DOHH2 (cell line): ENCODE measurements around the gene HSF2BP.
"Not testable (repeated sequence)": the region's sequence is repeated elsewhere in the genome, so short reads cannot be mapped to it uniquely, and the experiment has no call there.

ENCODE experiments used
- H3F3A ChIP-seq: fragments of 200-600 bp; sonication (generic), shearing (Covaris generic); 2 replicates; pipeline ENCODE4 v1.6.0; 2016; ENCODE audit warnings: antibody characterized with exemption, mild to moderate bottlenecking; ENCODE audit not compliant: control insufficient read depth, insufficient read depth
- H3K27ac ChIP-seq: fragments of 200-600 bp; sonication (generic); 2 replicates; pipeline ENCODE4 v1.5.1; 2014; ENCODE audit warnings: low read depth, mild to moderate bottlenecking, low read length, moderate library complexity
- H3K27me3 ChIP-seq: fragments of 200-600 bp; sonication (generic); 2 replicates; pipeline ENCODE4 v1.6.1; 2014; ENCODE audit warnings: mild to moderate bottlenecking, low read length, mixed read lengths; ENCODE audit not compliant: control insufficient read depth
- H3K36me3 ChIP-seq: fragments of 200-600 bp; sonication (generic); 2 replicates; pipeline ENCODE4 v1.6.1; 2014; ENCODE audit warnings: mild to moderate bottlenecking, low read length, moderate library complexity, mixed read lengths; ENCODE audit not compliant: control insufficient read depth
- H3K4me1 ChIP-seq: fragments of 200-600 bp; sonication (generic); 2 replicates; pipeline ENCODE4 v1.6.1; 2014; ENCODE audit warnings: mild to moderate bottlenecking, low read length, mixed read lengths; ENCODE audit not compliant: control insufficient read depth
- H3K4me2 ChIP-seq: fragments of 200-600 bp; sonication (generic); 2 replicates; pipeline ENCODE4 v1.6.0; 2014; ENCODE audit warnings: mild to moderate bottlenecking, low read length, moderate library complexity
- H3K4me3 ChIP-seq: fragments of 200-600 bp; sonication (generic); 2 replicates; pipeline ENCODE4 v1.5.1; 2014; ENCODE audit warnings: mild to moderate bottlenecking, low read length, mixed read lengths
- H3K79me2 ChIP-seq: fragments of 200-600 bp; sonication (generic); 2 replicates; pipeline ENCODE4 v1.6.1; 2014; ENCODE audit warnings: mild to moderate bottlenecking, low read length, mixed read lengths; ENCODE audit not compliant: control insufficient read depth
- H3K9me2 ChIP-seq: fragments of 200-600 bp; sonication (generic); replicated peaks from 2 replicates; pipeline ENCODE4 v1.6.1; 2014; ENCODE audit warnings: mild to moderate bottlenecking, low read length, mixed read lengths; ENCODE audit not compliant: control insufficient read depth
- H3K9me3 ChIP-seq: fragments of 200-600 bp; sonication (generic); 2 replicates; pipeline ENCODE4 v1.6.1; 2014; ENCODE audit warnings: antibody characterized with exemption, low read length, mixed read lengths; ENCODE audit not compliant: control insufficient read depth, insufficient read depth
- H4K20me1 ChIP-seq: fragments of 200-600 bp; sonication (generic); 2 replicates; pipeline ENCODE4 v1.6.0; 2014; ENCODE audit warnings: low read depth, mild to moderate bottlenecking, antibody characterized with exemption, low read length, moderate library complexity; ENCODE audit not compliant: control insufficient read depth, insufficient read depth
- EZH2phosphoT487 ChIP-seq: fragments of 200-600 bp; sonication (generic); IDR thresholded peaks from 2 replicates; pipeline ENCODE4 v1.6.1; 2017; ENCODE audit warnings: borderline replicate concordance, mild to moderate bottlenecking, antibody characterized with exemption, low read length, moderate library complexity, mixed read lengths
- TF ChIP-seq, protein P1 (sequence below): fragments of 200-600 bp; sonication (generic); IDR thresholded peaks from one replicate; pipeline ENCODE4 v1.5.1; 2014; ENCODE audit warnings: antibody characterized with exemption, mild to moderate bottlenecking, low read depth, low read length; ENCODE audit not compliant: poor library complexity, severe bottlenecking

The HSF2BP gene

DNA sequence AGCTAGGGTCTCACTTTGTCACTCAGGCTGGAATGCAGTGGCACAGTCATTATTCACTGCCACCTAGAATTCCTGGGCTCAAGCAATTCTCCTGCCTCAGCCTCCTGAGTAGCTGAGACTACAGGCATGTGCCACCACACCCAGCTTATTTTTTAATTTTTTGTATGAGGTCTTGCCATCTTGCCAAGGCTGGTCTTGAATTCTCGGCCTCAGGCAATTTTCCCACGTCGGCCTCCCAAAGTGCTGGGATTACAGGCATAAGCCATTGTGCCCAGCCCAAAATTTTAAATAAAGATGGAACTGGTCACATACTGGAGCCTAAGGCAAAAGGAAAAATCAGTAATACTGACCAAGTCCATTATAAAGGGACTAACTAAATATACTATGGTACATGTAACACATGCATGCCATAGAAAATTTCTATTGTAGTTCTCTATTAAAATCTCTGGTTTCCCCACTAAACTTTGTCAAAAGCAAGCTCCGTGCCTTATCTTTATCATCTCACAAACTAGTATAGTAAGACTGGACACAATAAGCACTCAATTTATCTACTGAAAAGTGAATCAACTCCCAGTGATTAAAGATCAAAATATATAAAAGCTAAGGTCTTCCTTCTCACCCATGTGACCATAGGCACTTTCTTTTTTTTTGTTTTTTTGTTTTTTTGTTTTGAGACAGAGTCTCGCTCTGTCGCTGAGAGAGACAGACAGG, 61.6 kb downstream of the HSF2BP start:
- no peak overlapping the region for H3K4me3 ChIP-seq
- no peaks in the 10 kb centered on the region for H3K36me3 ChIP-seq
- H4K20me1 ChIP-seq: no peaks in the 10 kb centered on the region
- H3K4me2 ChIP-seq: no peak overlapping the region
- no peaks in the 10 kb centered on the region for H3K9me3 ChIP-seq
- H3K27me3 ChIP-seq: peaks cover 14% of the 10 kb centered on the region; the same call in 1 of the 2 replicates
- no peak overlapping the region for H3K27ac ChIP-seq
- H3K4me1 ChIP-seq: peaks cover 15% of the 10 kb centered on the region
- H3F3A ChIP-seq: peaks cover 5% of the 10 kb centered on the region; the same call in 1 of the 2 replicates
- no peaks in the 10 kb centered on the region for H3K9me2 ChIP-seq
- TF ChIP-seq, protein P1, sequence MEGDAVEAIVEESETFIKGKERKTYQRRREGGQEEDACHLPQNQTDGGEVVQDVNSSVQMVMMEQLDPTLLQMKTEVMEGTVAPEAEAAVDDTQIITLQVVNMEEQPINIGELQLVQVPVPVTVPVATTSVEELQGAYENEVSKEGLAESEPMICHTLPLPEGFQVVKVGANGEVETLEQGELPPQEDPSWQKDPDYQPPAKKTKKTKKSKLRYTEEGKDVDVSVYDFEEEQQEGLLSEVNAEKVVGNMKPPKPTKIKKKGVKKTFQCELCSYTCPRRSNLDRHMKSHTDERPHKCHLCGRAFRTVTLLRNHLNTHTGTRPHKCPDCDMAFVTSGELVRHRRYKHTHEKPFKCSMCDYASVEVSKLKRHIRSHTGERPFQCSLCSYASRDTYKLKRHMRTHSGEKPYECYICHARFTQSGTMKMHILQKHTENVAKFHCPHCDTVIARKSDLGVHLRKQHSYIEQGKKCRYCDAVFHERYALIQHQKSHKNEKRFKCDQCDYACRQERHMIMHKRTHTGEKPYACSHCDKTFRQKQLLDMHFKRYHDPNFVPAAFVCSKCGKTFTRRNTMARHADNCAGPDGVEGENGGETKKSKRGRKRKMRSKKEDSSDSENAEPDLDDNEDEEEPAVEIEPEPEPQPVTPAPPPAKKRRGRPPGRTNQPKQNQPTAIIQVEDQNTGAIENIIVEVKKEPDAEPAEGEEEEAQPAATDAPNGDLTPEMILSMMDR: no peak
- TF ChIP-seq EZH2phosphoT487: no peak
- no peaks in the 10 kb centered on the region for H3K79me2 ChIP-seq

- no peaks in the 10 kb centered on the region for H3K36me3 ChIP-seq
- H3K4me3 ChIP-seq: no peak overlapping the region
- H3K4me1 ChIP-seq: peaks cover 15% of the 10 kb centered on the region
- peaks cover 17% of the 10 kb centered on the region; the same call in 1 of the 2 replicates for H3K27me3 ChIP-seq
- no peaks in the 10 kb centered on the region for H4K20me1 ChIP-seq
- no peaks in the 10 kb centered on the region for H3K79me2 ChIP-seq
- H3F3A ChIP-seq: peaks cover 5% of the 10 kb centered on the region; the same call in 1 of the 2 replicates
- no peaks in the 10 kb centered on the region for H3K9me2 ChIP-seq
- H3K27ac ChIP-seq: no peak overlapping the region
- H3K9me3 ChIP-seq: no peaks in the 10 kb centered on the region
- no peak overlapping the region for H3K4me2 ChIP-seq
- TF ChIP-seq, protein P1: no peak
- TF ChIP-seq EZH2phosphoT487: no peak
Observed at GRCh38 chr21:43597052-43597451, 62.2 kb downstream of the HSF2BP start.

DNA sequence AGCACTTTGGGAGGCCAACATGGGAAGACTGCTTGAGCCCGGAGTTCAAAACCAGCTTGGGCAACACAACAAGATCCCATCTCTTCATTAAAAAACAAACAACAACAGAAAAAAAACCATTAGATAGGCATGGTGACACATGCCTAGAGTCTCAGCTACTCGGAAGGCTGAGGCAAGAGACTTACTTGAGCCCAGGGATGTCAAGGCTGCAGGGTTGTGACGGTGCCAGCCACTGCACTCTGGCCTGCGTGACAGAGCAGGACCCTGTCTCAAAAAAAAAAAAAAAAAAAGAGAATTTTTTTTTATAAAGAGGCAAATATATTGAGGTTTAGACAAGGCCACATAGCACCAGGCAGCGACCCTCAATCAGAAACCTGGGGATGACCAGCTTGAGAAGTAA, 62.7 kb downstream of the HSF2BP start:
- H3K9me3 ChIP-seq: no peaks in the 10 kb centered on the region
- H3K36me3 ChIP-seq: no peaks in the 10 kb centered on the region
- TF ChIP-seq, protein P1: no peak
- no peak for TF ChIP-seq EZH2phosphoT487
- H3K4me2 ChIP-seq: no peak overlapping the region
- no peaks in the 10 kb centered on the region for H4K20me1 ChIP-seq
- H3K4me3 ChIP-seq: no peak overlapping the region
- H3K4me1 ChIP-seq: peaks cover 15% of the 10 kb centered on the region
- H3K9me2 ChIP-seq: no peaks in the 10 kb centered on the region
- peaks cover 5% of the 10 kb centered on the region; the same call in 1 of the 2 replicates for H3F3A ChIP-seq
- peaks cover 17% of the 10 kb centered on the region; the same call in 1 of the 2 replicates for H3K27me3 ChIP-seq
- no peak overlapping the region for H3K27ac ChIP-seq
- no peaks in the 10 kb centered on the region for H3K79me2 ChIP-seq

- H4K20me1 ChIP-seq, H3K36me3 ChIP-seq, H3K4me2 ChIP-seq, H3K79me2 ChIP-seq, H3K27ac ChIP-seq, H3K4me3 ChIP-seq, H3K9me3 ChIP-seq, H3K9me2 ChIP-seq, H3F3A ChIP-seq: not testable (repeated sequence)
- Histone ChIP-seq H3K27me3 (peaks cover 17% of the 10 kb centered on the region), H3K4me1 (peaks cover 15% of the 10 kb centered on the region)
Observed at GRCh38 chr21:43595769-43596168, 63.5 kb downstream of the HSF2BP start.
